GM18951 (cell line): ENCODE measurements around the gene ORC1.
A peak's percentile ranks its signal among the peaks of the same experiment; 100 is the strongest.

ENCODE experiments used
- POLR2A ChIP-seq: IDR thresholded peaks from 4 replicates; pipeline ENCODE4 v1.6.1; 2011; ENCODE audit warnings: mild to moderate bottlenecking; ENCODE audit not compliant: insufficient read length, insufficient read depth; ENCODE audit errors: extremely low read depth
- in situ Hi-C: fragments of 300-500 bp; cut with MboI; formaldehyde crosslinking; loops from one replicate; pipeline ENCODE4 v1.12.0; 2022; ENCODE audit warnings: low sequenced_read_pairs, mixed read lengths, inconsistent platforms; ENCODE audit not compliant: unreplicated experiment

The ORC1 gene

GRCh38 chr1:52348704-52349300 is 55.4 kb downstream of the ORC1 start:
- peak; percentile 8 for TF ChIP-seq POLR2A
- in situ Hi-C loops: no loop called here

GRCh38 chr1:52346653-52347052 is 57.6 kb downstream of the ORC1 start:
- TF ChIP-seq POLR2A: no peak
- in situ Hi-C loops: no loop called here

DNA sequence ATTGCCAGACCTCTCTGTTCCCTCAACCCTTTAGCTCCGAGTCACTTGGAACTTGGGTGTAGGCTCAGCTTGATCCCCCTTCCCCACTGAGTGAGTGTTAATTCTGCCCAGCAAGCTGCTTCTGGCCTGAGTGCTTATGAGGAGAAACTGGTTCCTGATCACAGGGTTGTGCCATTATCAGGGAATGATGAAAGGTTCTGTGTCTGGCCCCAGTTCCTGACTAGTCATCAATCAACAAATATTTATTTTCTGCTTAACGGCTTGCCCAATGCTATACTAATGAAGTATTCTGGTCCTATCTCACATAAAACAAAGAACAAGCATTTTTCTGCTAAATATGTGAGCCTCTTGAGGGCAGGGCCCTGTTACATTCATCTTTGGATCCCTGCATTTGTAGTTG is 59.0 kb downstream of the ORC1 start:
- TF ChIP-seq POLR2A: no peak
- in situ Hi-C loops: no loop called here

GRCh38 chr1:52343979-52344378 is 60.2 kb downstream of the ORC1 start:
- no peak for TF ChIP-seq POLR2A
- in situ Hi-C loops: no loop called here

DNA sequence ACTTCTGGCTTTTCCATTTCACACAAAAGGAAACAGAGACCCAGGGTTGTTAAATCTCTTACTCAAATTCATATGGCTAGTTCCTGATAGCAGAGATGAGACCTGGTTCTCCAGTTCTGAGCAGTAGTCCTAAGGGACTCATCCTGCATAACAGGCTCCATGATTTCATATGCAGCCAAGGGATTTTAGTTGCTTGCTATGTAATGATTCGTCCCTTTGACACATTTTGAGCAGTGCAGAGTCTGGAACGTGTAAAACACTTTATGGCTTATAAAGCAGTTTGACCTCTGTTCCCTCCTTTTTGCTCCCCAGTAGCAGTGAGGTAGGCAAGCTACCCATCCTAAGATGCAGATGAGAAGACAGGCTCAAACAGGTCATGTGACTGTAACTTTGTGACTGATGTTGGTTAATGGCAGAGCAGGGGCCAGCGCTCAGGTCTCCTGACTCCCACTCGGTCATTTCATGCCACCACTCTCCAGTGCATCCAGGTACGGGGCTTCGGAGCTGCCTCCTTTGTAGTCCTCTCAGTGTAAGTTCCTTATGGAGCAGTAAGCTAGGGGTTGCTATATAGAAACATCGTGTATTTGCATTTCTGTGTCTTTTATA is 62.5 kb downstream of the ORC1 start:
- in situ Hi-C loops: no loop called here
- TF ChIP-seq POLR2A: no peak

- no peak for TF ChIP-seq POLR2A
- in situ Hi-C loops: no loop called here
Measured at GRCh38 chr1:52337439-52337838, 66.8 kb downstream of the ORC1 start.

DNA sequence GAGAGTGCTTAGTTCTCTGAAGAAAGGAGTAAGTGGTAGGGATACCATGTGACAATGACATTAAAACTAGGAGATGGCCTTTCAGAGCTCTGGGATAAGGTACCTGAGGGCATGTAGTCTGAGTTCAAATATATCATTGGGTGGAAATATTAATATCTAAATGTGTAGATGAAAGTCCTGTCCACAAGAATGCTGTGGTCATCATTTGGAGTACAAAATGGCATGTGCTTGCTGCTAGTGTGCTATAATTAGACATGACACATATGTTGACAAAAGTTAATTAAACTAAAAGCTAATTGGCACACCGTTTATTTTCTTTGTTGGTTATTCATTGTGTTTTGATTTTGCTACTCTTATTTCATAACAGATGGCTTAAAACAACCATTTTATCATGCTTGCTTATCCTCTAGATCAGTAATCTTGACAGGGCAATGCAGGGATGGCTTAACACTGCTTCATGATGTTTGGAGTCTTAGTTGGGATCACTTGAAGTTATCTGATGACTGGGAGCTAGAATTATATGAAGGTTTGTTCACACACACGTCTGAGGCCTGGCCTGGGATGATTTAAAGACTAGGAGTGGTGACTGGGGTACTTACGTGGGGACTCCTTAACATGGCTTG is 69.2 kb downstream of the ORC1 start:
- in situ Hi-C loops: no loop called here
- no peak for TF ChIP-seq POLR2A

GRCh38 chr1:52332411-52332810 is 71.8 kb downstream of the ORC1 start:
- TF ChIP-seq POLR2A: no peak
- in situ Hi-C loops: no loop called here

DNA sequence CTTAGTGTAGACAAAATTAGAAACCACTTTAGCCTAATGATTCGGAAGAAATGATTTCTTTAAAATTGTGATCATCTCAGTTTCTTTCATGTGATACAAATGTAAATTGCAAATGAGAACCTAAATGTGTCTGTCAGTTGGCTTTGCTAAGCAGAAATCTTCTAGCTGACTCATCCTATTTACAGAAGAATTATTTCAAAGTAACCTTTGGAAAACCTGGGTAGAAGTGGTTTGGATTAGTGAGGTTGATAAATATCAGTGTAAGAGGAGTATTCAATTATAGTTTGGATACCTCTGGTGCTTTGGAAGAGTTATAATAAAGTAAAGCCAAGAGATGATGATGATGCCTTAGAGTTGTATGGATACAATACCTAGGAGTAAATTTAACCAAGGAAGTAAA is 75.6 kb downstream of the ORC1 start:
- in situ Hi-C loops: no loop called here
- TF ChIP-seq POLR2A: no peak

DNA sequence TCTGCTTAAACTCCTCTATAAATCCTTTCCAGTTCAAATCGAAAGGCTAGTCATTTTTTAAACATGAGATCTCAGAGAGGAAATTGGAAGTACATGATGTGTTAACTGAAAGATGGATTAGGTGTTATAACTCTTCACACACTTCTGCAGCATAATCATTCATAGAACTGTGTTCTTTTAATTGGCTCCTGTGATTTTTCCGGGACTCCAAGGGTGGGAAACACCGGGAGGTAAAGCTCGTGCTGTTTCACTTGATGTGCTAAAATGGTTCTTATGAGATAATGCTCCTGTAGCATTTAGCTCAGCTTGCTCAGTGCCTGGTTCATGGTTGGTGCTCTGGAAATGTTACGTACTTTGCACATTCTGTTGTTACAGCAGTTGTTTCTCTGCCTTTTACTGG is 78.4 kb downstream of the ORC1 start:
- no peak for TF ChIP-seq POLR2A
- in situ Hi-C loops: no loop called here

DNA sequence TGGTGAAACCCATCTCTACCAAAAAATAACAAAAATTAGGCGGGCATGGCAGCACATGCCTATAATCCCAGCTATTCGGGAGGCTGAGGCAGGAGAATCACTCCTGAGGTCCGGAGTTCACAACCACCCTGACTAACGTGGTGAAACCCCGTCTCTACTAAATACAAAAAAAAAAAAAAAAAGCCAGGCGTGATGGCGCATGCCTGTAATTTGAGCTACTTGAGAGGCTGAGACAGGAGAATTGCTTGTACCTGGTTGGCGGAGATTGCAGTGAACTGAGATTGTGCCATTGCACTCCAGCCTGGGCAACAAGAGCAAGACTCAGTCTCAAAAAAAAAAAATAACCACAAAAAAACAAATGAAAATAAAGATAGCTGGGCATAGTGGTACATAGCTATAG is 80.5 kb downstream of the ORC1 start:
- in situ Hi-C loops: no loop called here
- TF ChIP-seq POLR2A: no peak
